NCI-H1417 (cell line): ENCODE results near the gene FARS2.
"Not testable (repeated sequence)": the region's sequence is repeated elsewhere in the genome, so short reads cannot be mapped to it uniquely, and the experiment has no call there.

Experiments
- DNase-seq, 3 experiments: peaks; one replicate each; lab custom pipeline; 2025; lab: John Stamatoyannopoulos, UW

FARS2 gene

GRCh38 chr6:5665667-5666066 is 404.4 kb downstream of the FARS2 start:
- no peak for DNase-seq

- no peak for DNase-seq
These were observed 405.4 kb downstream of the FARS2 start for GRCh38 chr6:5666695-5667094.

GRCh38 chr6:5667737-5668136 is 406.4 kb downstream of the FARS2 start:
- no peak for DNase-seq

GRCh38 chr6:5670381-5670780 is 409.1 kb downstream of the FARS2 start:
- DNase-seq, result no peak

- DNase-seq, result peak in 2 of 3 experiments; percentile 2 to 8
These were observed 409.7 kb downstream of the FARS2 start for GRCh38 chr6:5670811-5671561.

- DNase-seq, result no peak
These were observed 410.6 kb downstream of the FARS2 start for GRCh38 chr6:5671601-5672559.

- peak in 1 of 3 experiments; percentile 15 for DNase-seq
These were observed 411.3 kb downstream of the FARS2 start for GRCh38 chr6:5672581-5673011.

- peak in 1 of 3 experiments; percentile 28 for DNase-seq
These were observed 411.9 kb downstream of the FARS2 start for GRCh38 chr6:5673019-5673790.

GRCh38 chr6:5674141-5674540 is 412.8 kb downstream of the FARS2 start:
- DNase-seq, result no peak

GRCh38 chr6:5674721-5675120 is 413.4 kb downstream of the FARS2 start:
- DNase-seq, result no peak

- DNase-seq, result no peak
These were observed 415.4 kb downstream of the FARS2 start for GRCh38 chr6:5676701-5677100.

GRCh38 chr6:5677219-5678000 is 416.1 kb downstream of the FARS2 start:
- peak in 1 of 3 experiments; percentile 10 for DNase-seq

- peak in 1 of 3 experiments; percentile 22 for DNase-seq
These were observed 418.0 kb downstream of the FARS2 start for GRCh38 chr6:5679270-5679669.

GRCh38 chr6:5679691-5680090 is 418.4 kb downstream of the FARS2 start:
- no peak for DNase-seq

- DNase-seq, result peak in 1 of 3 experiments; percentile 62
These were observed 418.8 kb downstream of the FARS2 start for GRCh38 chr6:5680095-5680494.

- DNase-seq, result no peak
These were observed 420.2 kb downstream of the FARS2 start for GRCh38 chr6:5681480-5681879.

- no peak for DNase-seq
These were observed 421.2 kb downstream of the FARS2 start for GRCh38 chr6:5682530-5682929.

GRCh38 chr6:5683747-5684146 is 422.4 kb downstream of the FARS2 start:
- DNase-seq, result not testable (repeated sequence)

GRCh38 chr6:5684320-5685053 is 423.2 kb downstream of the FARS2 start:
- DNase-seq, result peak in 1 of 3 experiments; percentile 26
